Endothelial cell of umbilical vein (primary cell): ENCODE measurements around the gene ABCC1.

Experiments
- FOS ChIP-seq: IDR thresholded peaks from 2 replicates; pipeline ENCODE4 v1.6.1; 2011; ENCODE audit warnings: mild to moderate bottlenecking, low read length, moderate library complexity, borderline replicate concordance; ENCODE audit not compliant: insufficient read depth
- GATA2 ChIP-seq: IDR thresholded peaks from 2 replicates; pipeline ENCODE4 v1.7.0; 2011; ENCODE audit warnings: low read depth, mild to moderate bottlenecking, moderate library complexity, mixed read lengths, low read length; ENCODE audit not compliant: insufficient read length, insufficient read depth
- MAX ChIP-seq: IDR thresholded peaks from 2 replicates; pipeline ENCODE4 v1.6.1; 2011; ENCODE audit not compliant: insufficient read depth, insufficient read length
- POLR2A ChIP-seq: IDR thresholded peaks from 2 replicates; pipeline ENCODE4 v1.6.1; 2012; ENCODE audit warnings: low read depth, mild to moderate bottlenecking, control low read depth, low read length
- TF ChIP-seq, protein P1 (sequence below), 2 donors: IDR thresholded peaks; 1 replicate in 1 of 2; 2 replicates in 1 of 2; pipeline ENCODE4 v1.5.1; 2011; ENCODE audit warnings: low read length in 2 of 2, mild to moderate bottlenecking in 2 of 2, moderate library complexity in 2 of 2, control low read depth in 1 of 2, inconsistent platforms in 1 of 2, low read depth in 1 of 2; ENCODE audit not compliant: insufficient read depth in 1 of 2; ENCODE audit errors: extremely low read depth in 1 of 2

DNA sequence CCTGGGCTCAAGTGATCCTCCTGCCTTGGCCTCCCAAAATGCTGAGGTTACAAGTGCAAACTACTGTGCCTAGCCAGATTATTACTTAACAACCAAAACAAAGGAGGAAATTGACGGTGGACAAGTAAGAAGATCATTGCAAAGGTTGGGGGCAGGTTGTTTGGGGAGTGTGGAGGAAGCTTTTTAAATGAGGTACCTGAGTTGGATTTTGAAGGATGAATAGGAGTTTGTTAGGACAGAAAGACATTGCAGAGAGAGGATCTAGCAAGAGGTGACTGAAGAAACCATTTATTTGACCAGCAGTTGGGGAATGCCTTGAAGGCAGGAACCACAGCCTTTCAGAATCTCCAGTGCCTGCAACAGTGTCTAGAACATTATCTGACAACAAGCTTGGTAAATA lies 51.3 kb downstream of the ABCC1 start:
- TF ChIP-seq, protein P1, sequence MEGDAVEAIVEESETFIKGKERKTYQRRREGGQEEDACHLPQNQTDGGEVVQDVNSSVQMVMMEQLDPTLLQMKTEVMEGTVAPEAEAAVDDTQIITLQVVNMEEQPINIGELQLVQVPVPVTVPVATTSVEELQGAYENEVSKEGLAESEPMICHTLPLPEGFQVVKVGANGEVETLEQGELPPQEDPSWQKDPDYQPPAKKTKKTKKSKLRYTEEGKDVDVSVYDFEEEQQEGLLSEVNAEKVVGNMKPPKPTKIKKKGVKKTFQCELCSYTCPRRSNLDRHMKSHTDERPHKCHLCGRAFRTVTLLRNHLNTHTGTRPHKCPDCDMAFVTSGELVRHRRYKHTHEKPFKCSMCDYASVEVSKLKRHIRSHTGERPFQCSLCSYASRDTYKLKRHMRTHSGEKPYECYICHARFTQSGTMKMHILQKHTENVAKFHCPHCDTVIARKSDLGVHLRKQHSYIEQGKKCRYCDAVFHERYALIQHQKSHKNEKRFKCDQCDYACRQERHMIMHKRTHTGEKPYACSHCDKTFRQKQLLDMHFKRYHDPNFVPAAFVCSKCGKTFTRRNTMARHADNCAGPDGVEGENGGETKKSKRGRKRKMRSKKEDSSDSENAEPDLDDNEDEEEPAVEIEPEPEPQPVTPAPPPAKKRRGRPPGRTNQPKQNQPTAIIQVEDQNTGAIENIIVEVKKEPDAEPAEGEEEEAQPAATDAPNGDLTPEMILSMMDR (IDR thresholded peaks at IDR 0.05; ENCODE audit: extremely low read depth in 1 of 2, insufficient read depth in 1 of 2, low read depth in 1 of 2, low read length in 2 of 2), result no peak
- TF ChIP-seq FOS (no peak), POLR2A (no peak), MAX (no peak), GATA2 (no peak)
